Gastrocnemius medialis (tissue), 4 donors: Measurements from ENCODE around the gene TTC28. TPM values are rescaled to one million over a fixed set of nuclear protein-coding genes. Genes with fewer than 3 reads are reported as not detected.

ENCODE experiments used
- ATAC-seq, 2 donors: fragments of 150-250 bp; one replicate each; pipeline ENCODE4 v1.9.1; 2016
- DNase-seq, 2 donors: peaks; one replicate each; pipeline ENCODE4 v3.0.0-alpha.2; 2019
- H3K27ac ChIP-seq, 4 donors: fragments of 200-600 bp; sonication (generic); 1 replicate in 1 of 4; 2 replicates in 3 of 4; pipeline ENCODE4 v1.5.1; 2016 to 2018; ENCODE audit warnings: mild to moderate bottlenecking in 2 of 4, moderate library complexity in 1 of 4
- H3K27me3 ChIP-seq, 3 donors: fragments of 200-600 bp; sonication (generic) in 2 of 3; 1 replicate in 1 of 3; 2 replicates in 2 of 3; pipeline versions ENCODE4 v1.5.1 to v1.6.0; 2016 to 2019; ENCODE audit warnings: mild to moderate bottlenecking in 1 of 3, moderate library complexity in 1 of 3
- H3K36me3 ChIP-seq, 2 donors: fragments of 200-600 bp; sonication (generic) in 1 of 2; one replicate each; pipeline ENCODE4 v1.5.1; 2017 to 2018
- H3K4me1 ChIP-seq, 2 donors: fragments of 200-600 bp; sonication (generic) in 1 of 2; one replicate each; pipeline ENCODE4 v1.5.1; 2016 to 2017; ENCODE audit warnings: mild to moderate bottlenecking in 2 of 2
- H3K4me3 ChIP-seq, 4 donors: fragments of 200-600 bp; sonication (generic) in 3 of 4; 1 replicate in 1 of 4; 2 replicates in 3 of 4; pipeline ENCODE4 v1.5.1; 2016 to 2019; ENCODE audit warnings: mild to moderate bottlenecking in 2 of 4
- H3K9me3 ChIP-seq, 3 donors: fragments of 200-600 bp; sonication (generic) in 2 of 3; 1 replicate in 1 of 3; 2 replicates in 2 of 3; pipeline ENCODE4 v1.5.1; 2016 to 2019
- CTCF ChIP-seq, 5 experiments: fragments of 450-650 bp in 3 of 5; fragments of 200-600 bp in 2 of 5; sonication (generic) in 2 of 5; IDR thresholded peaks in 4 of 5; conservative IDR thresholded peaks in 1 of 5; 1 replicate in 4 of 5; 2 replicates in 1 of 5; pipeline ENCODE4 v1.5.1; 2016 to 2019; ENCODE audit warnings: antibody characterized with exemption in 5 of 5, mild to moderate bottlenecking in 3 of 5, moderate library complexity in 3 of 5
- POLR2A ChIP-seq, 2 donors: fragments of 450-650 bp; IDR thresholded peaks; one replicate each; pipeline ENCODE4 v1.6.1; 2017; ENCODE audit warnings: antibody characterized with exemption in 2 of 2, mild to moderate bottlenecking in 2 of 2, moderate library complexity in 2 of 2
- in situ Hi-C, 4 donors: fragments of 200-750 bp; cut with MboI; loops; one replicate each; pipeline versions ENCODE4 v1.15.0 to v1.8.0; 2017; ENCODE audit warnings: low sequenced_read_pairs in 4 of 4
- intact Hi-C: fragments of 100-400 bp; cut with DNase I; formaldehyde crosslinking; loops from one replicate; pipeline ENCODE4 v1.15.1; 2023; ENCODE audit warnings: low total_unique reads
- total RNA-seq, 4 donors: library from RNA; depleted of rRNA; stranded (reverse); fragments of >200 nt; gene quantifications; one replicate each; pipeline versions ENCODE4 v1.1.0 to v1.2.3, GENCODE V29; 2016

Gene TTC28
- total RNA-seq, 4 donors from 2014 or later, result 6.3 to 18.1 (median 8.4) TPM

DNA sequence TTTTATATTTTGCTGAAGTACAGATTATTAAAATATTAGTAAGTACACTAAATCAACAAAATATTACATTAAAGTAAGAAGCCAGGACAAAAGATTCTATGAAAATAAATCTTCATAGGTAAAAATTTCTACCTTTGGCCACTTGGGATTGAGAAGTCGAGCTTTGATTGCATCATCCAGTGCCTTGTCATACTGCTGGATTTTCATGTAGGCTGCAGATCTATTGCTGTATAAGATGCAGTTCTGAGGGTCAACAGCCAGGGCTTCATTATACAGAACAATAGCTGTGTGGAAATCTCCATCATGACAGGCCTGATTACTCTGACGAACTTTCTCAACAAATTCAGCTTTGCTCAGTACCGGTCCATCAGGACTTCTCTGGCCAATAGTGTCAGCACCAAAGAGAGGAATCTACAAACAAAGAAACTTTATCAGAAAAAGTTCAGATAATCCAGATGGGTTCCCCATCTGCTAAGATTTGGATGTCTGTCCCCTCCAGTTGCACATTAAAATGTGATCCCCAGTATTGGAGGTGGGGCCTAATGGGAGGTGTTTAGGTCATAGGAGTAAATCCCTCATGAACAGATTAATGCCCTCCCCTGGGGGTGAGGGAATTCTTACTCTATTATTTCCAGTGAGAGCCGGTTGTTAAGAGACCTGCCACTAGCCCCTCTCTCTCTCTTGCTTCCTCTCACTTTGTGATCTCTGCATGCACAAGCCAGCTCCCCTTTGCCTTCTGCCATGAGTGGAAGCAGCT is 50.0 kb downstream of the TTC28 start:
- ATAC-seq (no peak), DNase-seq (no peak)
- no peak overlapping the region for H3K4me3 ChIP-seq
- H3K9me3 ChIP-seq, result no peaks in the 10 kb centered on the region
- H3K27me3 ChIP-seq, result no peaks in the 10 kb centered on the region
- TF ChIP-seq POLR2A (IDR thresholded peaks at IDR 0.05), result no peak
- TF ChIP-seq CTCF (IDR thresholded peaks at IDR 0.05 in 4 of 5, conservative IDR thresholded peaks at IDR 0.05 in 1 of 5), result no peak
- no peaks in the 10 kb centered on the region for H3K4me1 ChIP-seq
- H3K27ac ChIP-seq, result no peak overlapping the region
- H3K36me3 ChIP-seq, result no peaks in the 10 kb centered on the region
- in situ Hi-C loops (no loop called here), intact Hi-C loops (no loop called here)

- no peaks in the 10 kb centered on the region for H3K9me3 ChIP-seq
- in situ Hi-C loops, result no loop called here
- no peaks in the 10 kb centered on the region for H3K4me1 ChIP-seq
- H3K27me3 ChIP-seq, result no peaks in the 10 kb centered on the region
- DNase-seq (no peak), ATAC-seq (no peak)
- no peak overlapping the region for H3K27ac ChIP-seq
- no peak for TF ChIP-seq CTCF (IDR thresholded peaks at IDR 0.05 in 4 of 5, conservative IDR thresholded peaks at IDR 0.05 in 1 of 5)
- no peak for TF ChIP-seq POLR2A (IDR thresholded peaks at IDR 0.05)
- intact Hi-C loops, result no loop called here
- no peak overlapping the region for H3K4me3 ChIP-seq
- H3K36me3 ChIP-seq, result no peaks in the 10 kb centered on the region
Measured at GRCh38 chr22:28628766-28629165, 50.9 kb downstream of the TTC28 start.

DNA sequence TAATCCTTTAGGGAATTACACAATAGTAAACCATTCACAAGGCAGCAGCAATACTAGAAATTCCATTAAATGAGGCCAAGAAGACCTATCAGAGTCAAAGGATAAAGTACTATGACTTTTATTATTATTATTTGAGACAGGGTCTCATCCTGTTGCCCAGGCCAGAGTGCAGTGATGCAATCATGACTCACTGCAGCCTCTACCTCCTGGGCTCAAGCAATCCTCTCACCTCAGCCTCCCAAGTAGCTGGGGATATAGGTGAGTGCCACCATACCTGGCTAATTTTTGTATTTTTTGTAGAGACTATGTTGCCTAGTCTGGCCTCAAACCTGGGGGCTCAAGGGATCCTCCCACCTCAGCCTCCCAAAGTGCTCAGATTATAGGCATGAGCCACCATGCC is 51.8 kb downstream of the TTC28 start:
- Histone ChIP-seq H3K27ac (no peak overlapping the region), H3K4me1 (no peaks in the 10 kb centered on the region), H3K27me3 (no peaks in the 10 kb centered on the region), H3K36me3 (no peaks in the 10 kb centered on the region), H3K4me3 (no peak overlapping the region), H3K9me3 (no peaks in the 10 kb centered on the region)
- no peak for ATAC-seq
- no peak for TF ChIP-seq CTCF (IDR thresholded peaks at IDR 0.05 in 4 of 5, conservative IDR thresholded peaks at IDR 0.05 in 1 of 5)
- no peak for TF ChIP-seq POLR2A (IDR thresholded peaks at IDR 0.05)
- DNase-seq, result no peak
- in situ Hi-C loops (no loop called here), intact Hi-C loops (no loop called here)

DNA sequence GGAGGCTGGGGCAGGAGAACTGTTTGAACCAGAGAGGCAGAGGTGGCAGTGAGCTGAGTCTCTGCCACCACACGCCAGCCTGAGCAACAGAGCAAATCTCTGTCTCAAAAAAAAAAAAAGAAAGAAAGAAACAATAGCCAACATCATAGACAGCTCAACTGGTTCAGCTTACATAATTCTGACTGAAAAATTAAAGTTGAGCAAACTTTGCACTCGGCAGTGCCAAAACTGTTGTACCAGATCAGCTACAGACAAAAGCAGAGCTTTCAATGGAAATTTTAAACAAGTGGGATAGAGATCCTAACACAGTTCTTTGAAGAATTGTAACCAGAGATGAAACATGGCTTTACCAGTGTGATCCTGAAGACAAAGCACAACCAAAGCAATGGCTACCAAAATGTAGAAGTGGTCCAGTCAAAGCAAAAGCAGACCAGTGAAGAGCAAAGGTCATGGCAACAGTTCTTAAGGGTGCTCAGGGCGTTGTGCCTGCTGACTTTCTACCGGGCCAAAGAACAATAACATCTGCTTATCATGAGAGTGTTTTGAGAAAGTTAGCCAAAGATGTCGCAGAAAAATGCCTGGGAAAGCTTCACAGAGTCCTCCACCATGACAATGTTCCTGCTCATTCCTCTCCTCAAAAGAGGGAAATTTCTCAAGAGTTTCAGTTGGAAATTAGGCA is 59.3 kb downstream of the TTC28 start:
- no peak for ATAC-seq
- H3K9me3 ChIP-seq, result no peaks in the 10 kb centered on the region
- no peak overlapping the region for H3K4me3 ChIP-seq
- H3K27ac ChIP-seq, result no peak overlapping the region
- intact Hi-C loops (no loop called here), in situ Hi-C loops (loop anchor here (25.0 kb wide), 1 partner anchor 417 kb away; no protein-coding TSS in a partner anchor)
- no peaks in the 10 kb centered on the region for H3K36me3 ChIP-seq
- no peaks in the 10 kb centered on the region for H3K27me3 ChIP-seq
- DNase-seq, result no peak
- no peaks in the 10 kb centered on the region for H3K4me1 ChIP-seq
- TF ChIP-seq POLR2A (IDR thresholded peaks at IDR 0.05) (no peak), CTCF (IDR thresholded peaks at IDR 0.05 in 4 of 5, conservative IDR thresholded peaks at IDR 0.05 in 1 of 5) (no peak)
